Natural killer cell (primary cell): Measurements from ENCODE around the gene MASP1. TPM values are rescaled to one million over a fixed set of nuclear protein-coding genes. Genes with fewer than 3 reads are reported as not detected.

Source experiments
- ATAC-seq, 3 donors: fragments of 150-1000 bp in 2 of 3; fragments of 200-7000 bp in 1 of 3; cut with Tn5 transposase; 1 replicate in 1 of 3; 2 replicates in 2 of 3; pipeline ENCODE4 v1.10.0; 2021; ENCODE audit warnings: mild to moderate bottlenecking in 2 of 3, moderate library complexity in 2 of 3
- DNase-seq, 2 donors: peaks; one replicate each; pipeline versions ENCODE4 v3.0.0 to v3.0.0-alpha.2; 2013 to 2021; ENCODE audit warnings: mixed read lengths in 1 of 2
- H3K27ac ChIP-seq: one replicate; pipeline ENCODE4 v1.5.1; 2013; ENCODE audit warnings: mild to moderate bottlenecking, low read length
- H3K27me3 ChIP-seq: one replicate; pipeline ENCODE4 v1.6.1; 2013; ENCODE audit warnings: low read length; ENCODE audit not compliant: control insufficient read depth, insufficient read depth
- H3K36me3 ChIP-seq: one replicate; pipeline ENCODE4 v1.6.1; 2013; ENCODE audit warnings: low read length; ENCODE audit not compliant: control insufficient read depth, insufficient read depth
- H3K4me1 ChIP-seq: one replicate; pipeline ENCODE4 v1.6.1; 2013; ENCODE audit warnings: low read length; ENCODE audit not compliant: control insufficient read depth, insufficient read depth
- H3K4me3 ChIP-seq: one replicate; pipeline ENCODE4 v1.5.1; 2013; ENCODE audit warnings: low read length
- H3K9me3 ChIP-seq: one replicate; pipeline ENCODE4 v1.6.1; 2013; ENCODE audit warnings: low read length; ENCODE audit not compliant: control insufficient read depth, insufficient read depth
- H3K27ac Mint-ChIP-seq, 2 donors: one replicate each; pipeline ENCODE4 v1.8.0; 2022; ENCODE audit warnings: mild to moderate bottlenecking in 2 of 2, mixed read lengths in 2 of 2, moderate library complexity in 1 of 2
- H3K27me3 Mint-ChIP-seq, 2 donors: one replicate each; pipeline ENCODE4 v1.8.0; 2022; ENCODE audit warnings: low read depth in 2 of 2, mixed read lengths in 2 of 2
- H3K36me3 Mint-ChIP-seq: one replicate; pipeline ENCODE4 v1.8.0; 2022; ENCODE audit warnings: mixed read lengths
- H3K4me1 Mint-ChIP-seq, 2 donors: one replicate each; pipeline ENCODE4 v1.8.0; 2022; ENCODE audit warnings: mixed read lengths in 2 of 2
- H3K4me3 Mint-ChIP-seq: one replicate; pipeline ENCODE4 v1.8.0; 2022; ENCODE audit warnings: mild to moderate bottlenecking, moderate library complexity, mixed read lengths
- H3K9me3 Mint-ChIP-seq, 2 donors: one replicate each; pipeline ENCODE4 v1.8.0; 2022; ENCODE audit warnings: mixed read lengths in 2 of 2
- WGBS: methylation state at CpG from one replicate; pipeline ENCODE4 v1.1.7; 2013; ENCODE audit warnings: missing lambda C conversion rate; ENCODE audit not compliant: insufficient coverage; 5-methylcytosine and 5-hydroxymethylcytosine counted together
- intact Hi-C: fragments of 100-400 bp; cut with micrococcal nuclease; formaldehyde crosslinking; loops from one replicate; pipeline ENCODE4 v1.14.2; 2022
- total RNA-seq, 4 donors: library from RNA; stranded (reverse); fragments of 120-200 nt in 1 of 4; gene quantifications; one replicate each; pipeline versions ENCODE4 v1.2.3 to v1.2.4, GENCODE V29; 2013 to 2022
- TF ChIP-seq, protein P1 (sequence below): fragments of 200-600 bp; IDR thresholded peaks from one replicate; pipeline ENCODE4 v1.8.0; 2022; ENCODE audit warnings: antibody characterized with exemption

The MASP1 gene
- total RNA-seq, 3 donors from 2014 or later (not counting 1 experiment from before 2014, with no cell fraction given): not detected

DNA sequence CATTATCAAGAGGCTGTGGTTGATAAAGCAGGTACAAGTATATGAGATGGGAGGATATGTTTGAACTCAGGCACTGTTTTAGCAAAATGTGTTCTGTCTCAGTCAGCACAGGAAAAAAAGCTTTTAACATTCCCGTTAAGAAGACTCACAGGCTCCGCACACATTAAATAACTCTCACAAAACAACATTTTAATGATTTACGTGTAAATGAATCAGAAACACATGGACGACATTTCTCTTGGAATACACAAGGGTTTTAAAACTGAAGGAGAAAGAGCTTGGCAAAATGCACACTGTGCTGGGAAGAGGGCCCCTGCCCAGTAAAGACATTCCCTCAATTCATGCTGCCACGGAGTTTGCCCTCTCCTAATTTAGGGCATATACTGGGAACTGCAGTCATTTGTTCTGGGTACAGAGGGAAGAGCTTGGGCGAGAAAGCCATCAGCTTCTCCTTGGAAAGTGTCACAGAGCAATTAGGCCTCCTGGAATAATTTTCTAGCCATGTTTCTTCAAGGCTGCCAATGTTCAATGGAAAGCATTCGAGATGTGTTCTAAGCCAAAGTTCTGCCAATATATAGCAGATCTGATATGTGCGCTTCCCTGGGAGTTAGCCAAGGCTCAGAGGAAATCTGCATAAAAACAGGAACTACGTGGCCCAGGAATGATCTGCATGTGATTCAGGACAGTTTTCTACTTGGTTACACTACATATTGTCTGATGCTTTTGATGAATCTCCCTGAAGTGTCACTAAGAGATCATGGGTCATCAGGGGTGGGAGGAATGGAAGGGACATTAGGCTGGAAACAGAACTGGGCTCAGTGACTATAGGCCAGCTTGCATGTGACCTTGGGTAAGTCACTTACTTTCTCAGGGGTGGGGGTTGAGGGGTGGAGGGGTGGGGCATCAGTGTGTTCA lies 2.2 kb upstream of the MASP1 start:
- no peak for DNase-seq
- TF ChIP-seq, protein P1, sequence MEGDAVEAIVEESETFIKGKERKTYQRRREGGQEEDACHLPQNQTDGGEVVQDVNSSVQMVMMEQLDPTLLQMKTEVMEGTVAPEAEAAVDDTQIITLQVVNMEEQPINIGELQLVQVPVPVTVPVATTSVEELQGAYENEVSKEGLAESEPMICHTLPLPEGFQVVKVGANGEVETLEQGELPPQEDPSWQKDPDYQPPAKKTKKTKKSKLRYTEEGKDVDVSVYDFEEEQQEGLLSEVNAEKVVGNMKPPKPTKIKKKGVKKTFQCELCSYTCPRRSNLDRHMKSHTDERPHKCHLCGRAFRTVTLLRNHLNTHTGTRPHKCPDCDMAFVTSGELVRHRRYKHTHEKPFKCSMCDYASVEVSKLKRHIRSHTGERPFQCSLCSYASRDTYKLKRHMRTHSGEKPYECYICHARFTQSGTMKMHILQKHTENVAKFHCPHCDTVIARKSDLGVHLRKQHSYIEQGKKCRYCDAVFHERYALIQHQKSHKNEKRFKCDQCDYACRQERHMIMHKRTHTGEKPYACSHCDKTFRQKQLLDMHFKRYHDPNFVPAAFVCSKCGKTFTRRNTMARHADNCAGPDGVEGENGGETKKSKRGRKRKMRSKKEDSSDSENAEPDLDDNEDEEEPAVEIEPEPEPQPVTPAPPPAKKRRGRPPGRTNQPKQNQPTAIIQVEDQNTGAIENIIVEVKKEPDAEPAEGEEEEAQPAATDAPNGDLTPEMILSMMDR: no peak
- no peak overlapping the region for H3K27ac ChIP-seq
- no peaks in the 10 kb centered on the region for H3K27me3 ChIP-seq
- 81% methylated on average over 9 of the region's 9 CpGs for WGBS
- H3K4me1 ChIP-seq: no peaks in the 10 kb centered on the region
- Mint-ChIP-seq H3K9me3 (no peaks in the 10 kb centered on the region), H3K4me1 (no peaks in the 10 kb centered on the region), H3K27me3 (peaks cover 27 to 29% of the 10 kb centered on the region in 2 donors), H3K4me3 (no peak overlapping the region), H3K27ac (no peak overlapping the region), H3K36me3 (no peaks in the 10 kb centered on the region)
- ATAC-seq: no peak
- no peak overlapping the region for H3K4me3 ChIP-seq
- H3K9me3 ChIP-seq: no peaks in the 10 kb centered on the region
- intact Hi-C loops: no loop called here
- no peaks in the 10 kb centered on the region for H3K36me3 ChIP-seq

DNA sequence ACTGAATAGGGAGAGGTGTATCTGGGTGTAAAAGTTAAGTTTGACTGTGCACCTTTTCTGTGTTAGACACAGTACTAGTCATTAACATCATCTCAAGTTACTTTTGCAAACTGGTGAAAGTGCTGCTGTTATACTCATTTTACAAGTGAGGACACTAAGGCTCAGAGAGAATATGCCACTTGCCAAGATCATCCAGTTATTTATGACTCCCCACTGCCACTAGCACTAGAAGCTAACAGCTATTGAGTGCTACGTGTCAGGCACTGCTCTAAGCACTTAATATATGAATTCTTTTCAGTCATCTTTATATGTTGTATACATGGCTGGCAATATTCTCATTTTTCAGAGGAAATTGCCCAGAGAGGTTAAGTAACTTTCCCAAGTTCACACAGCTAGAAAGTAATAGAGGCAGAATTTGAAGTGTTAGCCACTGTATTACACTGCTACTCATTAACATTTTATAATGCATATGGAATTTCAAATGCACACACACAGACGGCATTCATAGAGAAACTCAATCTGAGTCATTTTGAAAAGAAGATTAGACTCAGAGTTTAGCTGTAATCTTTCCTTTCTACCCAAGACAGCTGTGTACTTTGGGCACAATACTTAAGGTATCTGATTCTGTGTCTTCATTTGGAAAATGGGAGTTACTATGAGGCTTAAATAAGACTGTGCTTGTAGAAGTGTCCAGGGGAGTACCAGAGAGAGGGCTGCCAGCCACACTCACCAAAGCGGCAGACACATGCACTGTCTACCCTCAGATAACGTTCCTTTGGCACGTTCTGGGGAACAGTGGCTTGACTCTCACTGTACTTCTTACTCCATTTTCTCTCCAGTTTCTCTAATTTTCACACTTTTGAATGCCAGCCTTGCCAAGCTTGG lies 1.3 kb upstream of the MASP1 start:
- Histone ChIP-seq H3K36me3 (no peaks in the 10 kb centered on the region), H3K9me3 (no peaks in the 10 kb centered on the region), H3K27me3 (no peaks in the 10 kb centered on the region), H3K27ac (no peak overlapping the region), H3K4me1 (no peaks in the 10 kb centered on the region), H3K4me3 (no peak overlapping the region)
- intact Hi-C loops: no loop called here
- H3K4me3 Mint-ChIP-seq: no peak overlapping the region
- peaks cover 27% of the 10 kb centered on the region in 2 donors for H3K27me3 Mint-ChIP-seq
- no peaks in the 10 kb centered on the region for H3K4me1 Mint-ChIP-seq
- H3K9me3 Mint-ChIP-seq: no peaks in the 10 kb centered on the region
- H3K36me3 Mint-ChIP-seq: no peaks in the 10 kb centered on the region
- 82% methylated on average over 5 of the region's 5 CpGs for WGBS
- TF ChIP-seq, protein P1: no peak
- ATAC-seq: no peak
- H3K27ac Mint-ChIP-seq: no peak overlapping the region
- no peak for DNase-seq

DNA sequence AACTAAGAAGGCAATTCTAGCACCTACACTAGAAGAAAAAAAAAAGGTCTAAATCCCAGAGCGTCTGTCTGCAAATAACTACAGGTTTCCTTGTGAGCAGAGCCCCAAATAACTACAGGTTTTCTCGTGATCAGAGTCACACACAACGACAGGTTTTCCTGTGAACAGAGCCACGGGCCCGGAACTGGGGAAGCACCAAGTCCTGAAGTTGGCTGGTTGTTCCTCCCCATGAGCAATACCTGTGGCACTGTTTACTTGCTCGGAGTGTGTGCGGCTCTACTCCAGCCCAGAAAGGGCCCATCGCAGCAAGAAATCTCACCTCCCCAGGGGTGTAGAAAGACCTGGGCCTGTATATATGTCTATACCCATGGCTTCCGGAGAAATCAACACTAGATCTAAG lies 644 bp upstream of the MASP1 start:
- intact Hi-C loops: no loop called here
- H3K36me3 ChIP-seq: no peaks in the 10 kb centered on the region
- no peak overlapping the region for H3K4me3 ChIP-seq
- ATAC-seq (no peak), DNase-seq (no peak)
- H3K27ac Mint-ChIP-seq: no peak overlapping the region
- H3K4me1 Mint-ChIP-seq: no peaks in the 10 kb centered on the region
- no peak overlapping the region for H3K4me3 Mint-ChIP-seq
- no peaks in the 10 kb centered on the region for H3K27me3 ChIP-seq
- no peaks in the 10 kb centered on the region for H3K4me1 ChIP-seq
- no peaks in the 10 kb centered on the region for H3K36me3 Mint-ChIP-seq
- H3K9me3 ChIP-seq: no peaks in the 10 kb centered on the region
- TF ChIP-seq, protein P1: no peak
- 84% methylated on average over 6 of the region's 9 CpGs for WGBS
- H3K27me3 Mint-ChIP-seq: peaks cover 26 to 31% of the 10 kb centered on the region in 2 donors
- H3K27ac ChIP-seq: no peak overlapping the region
- no peaks in the 10 kb centered on the region for H3K9me3 Mint-ChIP-seq
